Right kidney (tissue), 1 donor: ENCODE measurements around the gene CACNG7.

ENCODE experiments used
- DNase-seq: peaks from one replicate; pipeline ENCODE4 v3.0.0-alpha.2; 2016

CACNG7 gene

GRCh38 chr19:53983457-53984289, 74.6 kb downstream of the CACNG7 start:
- no peak for DNase-seq

GRCh38 chr19:53985863-53986262, 76.8 kb downstream of the CACNG7 start:
- no peak for DNase-seq

GRCh38 chr19:53988981-53989380, 79.9 kb downstream of the CACNG7 start:
- DNase-seq = no peak

GRCh38 chr19:53989600-53990533, 80.8 kb downstream of the CACNG7 start:
- DNase-seq = no peak

GRCh38 chr19:53991224-53992113, 82.4 kb downstream of the CACNG7 start, which contains the start of gene CACNG6:
TSS of gene CACNG6 (plus strand) at chr19:53991637. CDS start at chr19:53992878, 1,241 bp downstream.
- peak; percentile 32 for DNase-seq

GRCh38 chr19:53992211-53992610, 83.1 kb downstream of the CACNG7 start:
- DNase-seq = no peak

- no peak for DNase-seq
Observed at GRCh38 chr19:53992815-53993214, 83.7 kb downstream of the CACNG7 start.

- DNase-seq = no peak
Observed at GRCh38 chr19:53993448-53993847, 84.4 kb downstream of the CACNG7 start.
